CD14-positive monocyte (primary cell): Measurements from ENCODE around the gene TNFRSF11A. TPM values are rescaled to one million over a fixed set of nuclear protein-coding genes. Genes with fewer than 3 reads are reported as not detected.
A peak's percentile ranks its signal among the peaks of the same experiment; 100 is the strongest.

Experiments used
- DNase-seq, 3 donors: peaks; one replicate each; pipeline ENCODE4 v3.0.0-alpha.2; 2011 to 2022
- H2AFZ ChIP-seq: 2 replicates; pipeline ENCODE4 v1.6.0; 2012; ENCODE audit warnings: mild to moderate bottlenecking, low read depth, low read length, inconsistent platforms; ENCODE audit not compliant: insufficient read depth, poor library complexity, severe bottlenecking
- H3K27ac ChIP-seq, 2 donors: 1 replicate in 1 of 2; 2 replicates in 1 of 2; pipeline ENCODE4 v1.5.1; 2012 to 2013; ENCODE audit warnings: low read length in 2 of 2, control low read depth in 1 of 2, inconsistent platforms in 1 of 2, low read depth in 1 of 2, mild to moderate bottlenecking in 1 of 2
- H3K27me3 ChIP-seq, 2 donors: one replicate each; pipeline versions ENCODE4 v1.6.0 to v1.6.1; 2011 to 2013; ENCODE audit warnings: low read length in 2 of 2; ENCODE audit not compliant: control insufficient read depth in 2 of 2, insufficient read depth in 2 of 2
- H3K36me3 ChIP-seq, 2 donors: replicated peaks in 1 of 2; 1 replicate in 1 of 2; 2 replicates in 1 of 2; pipeline versions ENCODE4 v1.5.1 to v1.6.1; 2012 to 2013; ENCODE audit warnings: low read length in 2 of 2, control low read depth in 1 of 2, inconsistent platforms in 1 of 2, mild to moderate bottlenecking in 1 of 2; ENCODE audit not compliant: insufficient read depth in 2 of 2, control insufficient read depth in 1 of 2
- H3K4me1 ChIP-seq, 2 donors: 1 replicate in 1 of 2; 2 replicates in 1 of 2; pipeline versions ENCODE4 v1.5.1 to v1.6.1; 2012 to 2013; ENCODE audit warnings: low read length in 2 of 2, control low read depth in 1 of 2, inconsistent platforms in 1 of 2, mild to moderate bottlenecking in 1 of 2, moderate library complexity in 1 of 2; ENCODE audit not compliant: insufficient read depth in 2 of 2, control insufficient read depth in 1 of 2
- H3K4me2 ChIP-seq: replicated peaks from 2 replicates; pipeline ENCODE3; 2012; ENCODE audit warnings: low read length, moderate library complexity, mild to moderate bottlenecking; ENCODE audit not compliant: poor library complexity, severe bottlenecking; ENCODE audit errors: extremely low read depth
- H3K4me3 ChIP-seq, 3 experiments: fragments of 200-600 bp in 1 of 3; sonication (generic) in 1 of 3; replicated peaks in 1 of 3; 1 replicate in 2 of 3; 2 replicates in 1 of 3; pipeline ENCODE4 v1.5.1; 2011 to 2013; ENCODE audit warnings: low read length in 3 of 3, mild to moderate bottlenecking in 3 of 3, control low read depth in 2 of 3, low read depth in 2 of 3, inconsistent platforms in 1 of 3, moderate library complexity in 1 of 3
- H3K79me2 ChIP-seq: 2 replicates; pipeline ENCODE4 v1.6.0; 2012; ENCODE audit warnings: mild to moderate bottlenecking, control low read depth, inconsistent platforms, low read length, moderate library complexity; ENCODE audit not compliant: insufficient read depth
- H3K9ac ChIP-seq: 2 replicates; pipeline ENCODE4 v1.6.0; 2017; ENCODE audit warnings: low read length, mild to moderate bottlenecking; ENCODE audit not compliant: insufficient read depth, poor library complexity, severe bottlenecking
- H3K9me3 ChIP-seq, 2 donors: replicated peaks in 1 of 2; 1 replicate in 1 of 2; 2 replicates in 1 of 2; pipeline versions ENCODE4 v1.5.1 to v1.6.1; 2012 to 2013; ENCODE audit warnings: low read length in 2 of 2, control low read depth in 1 of 2; ENCODE audit not compliant: control insufficient read depth in 1 of 2, insufficient read depth in 1 of 2
- H4K20me1 ChIP-seq: 2 replicates; pipeline ENCODE4 v1.6.0; 2012; ENCODE audit warnings: mild to moderate bottlenecking, low read length, control low read depth, moderate library complexity; ENCODE audit not compliant: insufficient read depth
- H3K27ac Mint-ChIP-seq, 7 donors: one replicate each; pipeline ENCODE4 v1.8.0; 2020; ENCODE audit warnings: mild to moderate bottlenecking in 7 of 7, mixed read lengths in 7 of 7, moderate library complexity in 6 of 7, inconsistent platforms in 2 of 7
- H3K27me3 Mint-ChIP-seq, 3 donors: one replicate each; pipeline ENCODE4 v1.8.0; 2021 to 2022; ENCODE audit warnings: low read depth in 3 of 3, mild to moderate bottlenecking in 3 of 3, mixed read lengths in 3 of 3, moderate library complexity in 3 of 3, inconsistent platforms in 1 of 3
- H3K36me3 Mint-ChIP-seq, 2 donors: one replicate each; pipeline ENCODE4 v1.8.0; 2020; ENCODE audit warnings: mixed read lengths in 2 of 2, inconsistent platforms in 1 of 2, mild to moderate bottlenecking in 1 of 2
- H3K4me1 Mint-ChIP-seq: one replicate; pipeline ENCODE4 v1.8.0; 2020; ENCODE audit warnings: mild to moderate bottlenecking, mixed read lengths
- H3K4me3 Mint-ChIP-seq, 2 donors: one replicate each; pipeline ENCODE4 v1.8.0; 2020; ENCODE audit warnings: mild to moderate bottlenecking in 2 of 2, mixed read lengths in 2 of 2, moderate library complexity in 1 of 2
- H3K9me3 Mint-ChIP-seq, 7 donors: one replicate each; pipeline ENCODE4 v1.8.0; 2020 to 2022; ENCODE audit warnings: mixed read lengths in 7 of 7, mild to moderate bottlenecking in 6 of 7, moderate library complexity in 6 of 7, inconsistent platforms in 2 of 7
- CTCF ChIP-seq: fragments of 200-600 bp; IDR thresholded peaks from one replicate; pipeline ENCODE4 v1.8.0; 2022; ENCODE audit warnings: antibody characterized with exemption, mild to moderate bottlenecking
- WGBS: methylation state at CpG from one replicate; pipeline ENCODE4 v1.1.5; 2013; ENCODE audit warnings: missing lambda C conversion rate; ENCODE audit not compliant: insufficient coverage; 5-methylcytosine and 5-hydroxymethylcytosine counted together
- intact Hi-C, 2 donors: fragments of 100-400 bp; cut with micrococcal nuclease; formaldehyde crosslinking; loops; one replicate each; pipeline versions ENCODE4 v1.15.0 to v1.15.1; 2023
- polyA plus RNA-seq, 3 donors: library from polyadenylated mRNA; depleted of rRNA in 1 of 3; unstranded in 2 of 3; stranded (reverse) in 1 of 3; fragments of 300-500 nt in 2 of 3; fragments of >200 nt in 1 of 3; fragmentation: Illumina TruSeq in 2 of 3; gene quantifications; 1 replicate in 2 of 3; 2 replicates in 1 of 3; pipeline ENCODE4 v1.2.3, GENCODE V29; 2012 to 2021

TNFRSF11A gene
- polyA plus RNA-seq, 3 donors, result 0.05 to 0.67 (median 0.24) TPM

- Mint-ChIP-seq H3K27me3 (peaks cover 0 to 3% (median 0%) of the 10 kb centered on the region in 3 donors), H3K4me1 (peaks cover 38% of the 10 kb centered on the region), H3K9me3 (no peaks in the 10 kb centered on the region), H3K27ac (peak overlapping the region in 5 of 7 donors; percentile 34 to 86 (median 58)), H3K4me3 (no peak overlapping the region), H3K36me3 (peaks cover 29 to 35% of the 10 kb centered on the region in 2 donors)
- TF ChIP-seq CTCF, result no peak
- H3K27me3 ChIP-seq, result no peaks in the 10 kb centered on the region
- peaks cover under 1% of the 10 kb centered on the region for H3K79me2 ChIP-seq
- H3K9ac ChIP-seq, result no peak overlapping the region
- no peaks in the 10 kb centered on the region for H4K20me1 ChIP-seq
- H3K9me3 ChIP-seq, result no peaks in the 10 kb centered on the region
- no CpG with 5 or more reads among the region's 2 CpGs for WGBS
- intact Hi-C loops, result no loop called here
- peak overlapping the region; percentile 46 for H3K4me2 ChIP-seq
- peak overlapping the region in 1 of 3 experiments; percentile 51 for H3K4me3 ChIP-seq
- H2AFZ ChIP-seq, result no peak overlapping the region
- peaks cover 26 to 65% of the 10 kb centered on the region in 2 donors for H3K36me3 ChIP-seq
- peak overlapping the region in 1 of 2 donors; percentile 72 for H3K27ac ChIP-seq
- DNase-seq, result peak; percentile 43 to 82 (median 67)
- H3K4me1 ChIP-seq, result peaks cover 20 to 38% of the 10 kb centered on the region in 2 donors
Observed at GRCh38 chr18:62288665-62289008, 36.5 kb upstream of the TNFRSF11A start.

DNA sequence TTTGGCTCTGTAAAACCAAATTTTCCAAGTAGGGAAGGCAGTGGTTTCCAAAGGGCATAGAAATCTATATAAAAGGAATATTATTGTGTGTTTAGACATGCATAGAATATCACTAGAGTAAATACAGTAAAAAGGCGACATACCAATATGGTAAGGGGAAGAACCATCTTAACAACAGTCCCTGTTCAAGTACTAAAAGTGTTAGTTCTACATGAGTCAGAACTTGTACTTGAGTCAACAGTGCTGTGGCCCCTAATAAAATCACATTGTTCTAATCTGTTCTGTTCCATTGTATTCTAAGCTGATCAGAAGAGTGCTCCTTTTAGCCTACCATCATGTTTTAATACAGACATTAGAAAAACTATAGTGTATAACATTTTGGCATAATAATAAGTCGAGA lies 36.1 kb upstream of the TNFRSF11A start:
- Mint-ChIP-seq H3K27ac (peak overlapping the region in 4 of 7 donors; percentile 21 to 61 (median 38)), H3K27me3 (peaks cover 0 to 3% (median 0%) of the 10 kb centered on the region in 3 donors), H3K36me3 (peaks cover 27 to 32% of the 10 kb centered on the region in 2 donors), H3K4me3 (no peak overlapping the region), H3K9me3 (no peaks in the 10 kb centered on the region), H3K4me1 (peaks cover 38% of the 10 kb centered on the region)
- H3K4me3 ChIP-seq, result peak overlapping the region in 1 of 3 experiments; percentile 51
- no peaks in the 10 kb centered on the region for H3K79me2 ChIP-seq
- no peak overlapping the region for H3K9ac ChIP-seq
- WGBS, result 100% methylated on average over 1 of the region's 2 CpGs
- DNase-seq, result peak in 2 of 3 donors; percentile 24 to 37
- H3K27me3 ChIP-seq, result no peaks in the 10 kb centered on the region
- H3K4me1 ChIP-seq, result peaks cover 20 to 38% of the 10 kb centered on the region in 2 donors
- H3K9me3 ChIP-seq, result no peaks in the 10 kb centered on the region
- intact Hi-C loops, result no loop called here
- H3K27ac ChIP-seq, result no peak overlapping the region
- TF ChIP-seq CTCF, result no peak
- H3K4me2 ChIP-seq, result peak overlapping the region; percentile 46
- H3K36me3 ChIP-seq, result peaks cover 28 to 65% of the 10 kb centered on the region in 2 donors
- H2AFZ ChIP-seq, result no peak overlapping the region
- H4K20me1 ChIP-seq, result no peaks in the 10 kb centered on the region
